Endothelial cell of umbilical vein (primary cell): ENCODE results near the gene CACNA1C.

ENCODE experiments used
- EZH2 ChIP-seq: IDR thresholded peaks from 2 replicates; pipeline ENCODE4 v1.6.1; 2012; ENCODE audit warnings: borderline replicate concordance, low read depth, mild to moderate bottlenecking, moderate library complexity, low read length, inconsistent platforms; ENCODE audit not compliant: severe bottlenecking
- JUN ChIP-seq: IDR thresholded peaks from 2 replicates; pipeline ENCODE4 v1.6.1; 2011; ENCODE audit warnings: borderline replicate concordance, low read depth; ENCODE audit not compliant: insufficient read length, insufficient read depth
- MAX ChIP-seq: IDR thresholded peaks from 2 replicates; pipeline ENCODE4 v1.6.1; 2011; ENCODE audit not compliant: insufficient read depth, insufficient read length
- MYC ChIP-seq: IDR thresholded peaks from one replicate; pipeline ENCODE4 v1.6.1; 2011; ENCODE audit warnings: mild to moderate bottlenecking, low read depth, low read length
- POLR2A ChIP-seq: IDR thresholded peaks from 2 replicates; pipeline ENCODE4 v1.6.1; 2012; ENCODE audit warnings: low read depth, mild to moderate bottlenecking, control low read depth, low read length
- POLR2AphosphoS5 ChIP-seq: IDR thresholded peaks from 2 replicates; pipeline ENCODE4 v1.6.1; 2012; ENCODE audit warnings: low read depth, mild to moderate bottlenecking, control low read depth, low read length, moderate library complexity; ENCODE audit not compliant: insufficient read depth
- TF ChIP-seq, protein P1 (sequence below), 2 donors: IDR thresholded peaks; 1 replicate in 1 of 2; 2 replicates in 1 of 2; pipeline ENCODE4 v1.5.1; 2011; ENCODE audit warnings: low read length in 2 of 2, mild to moderate bottlenecking in 2 of 2, moderate library complexity in 2 of 2, control low read depth in 1 of 2, inconsistent platforms in 1 of 2, low read depth in 1 of 2; ENCODE audit not compliant: insufficient read depth in 1 of 2; ENCODE audit errors: extremely low read depth in 1 of 2

DNA sequence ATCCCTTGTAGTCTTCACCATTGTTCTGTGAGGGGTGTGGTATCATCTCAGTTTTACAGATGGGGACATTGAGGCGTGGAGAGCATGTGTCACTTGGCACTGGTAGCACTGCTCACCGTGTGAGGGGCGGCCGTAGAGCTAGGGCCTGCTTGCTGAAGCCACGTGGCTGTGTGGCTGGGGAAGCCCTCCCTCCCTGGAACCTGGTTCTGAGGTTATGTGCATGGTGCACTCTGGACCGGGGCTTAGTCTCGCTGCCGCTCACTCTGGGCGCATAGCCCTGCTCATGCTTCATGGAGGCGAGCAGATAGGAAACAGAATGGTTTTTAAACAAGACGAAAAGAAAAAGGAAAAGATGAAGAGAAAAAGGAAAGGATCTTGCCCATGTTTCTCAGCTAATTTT is 46.1 kb downstream of the CACNA1C start:
- no peak for TF ChIP-seq MYC
- TF ChIP-seq, protein P1, sequence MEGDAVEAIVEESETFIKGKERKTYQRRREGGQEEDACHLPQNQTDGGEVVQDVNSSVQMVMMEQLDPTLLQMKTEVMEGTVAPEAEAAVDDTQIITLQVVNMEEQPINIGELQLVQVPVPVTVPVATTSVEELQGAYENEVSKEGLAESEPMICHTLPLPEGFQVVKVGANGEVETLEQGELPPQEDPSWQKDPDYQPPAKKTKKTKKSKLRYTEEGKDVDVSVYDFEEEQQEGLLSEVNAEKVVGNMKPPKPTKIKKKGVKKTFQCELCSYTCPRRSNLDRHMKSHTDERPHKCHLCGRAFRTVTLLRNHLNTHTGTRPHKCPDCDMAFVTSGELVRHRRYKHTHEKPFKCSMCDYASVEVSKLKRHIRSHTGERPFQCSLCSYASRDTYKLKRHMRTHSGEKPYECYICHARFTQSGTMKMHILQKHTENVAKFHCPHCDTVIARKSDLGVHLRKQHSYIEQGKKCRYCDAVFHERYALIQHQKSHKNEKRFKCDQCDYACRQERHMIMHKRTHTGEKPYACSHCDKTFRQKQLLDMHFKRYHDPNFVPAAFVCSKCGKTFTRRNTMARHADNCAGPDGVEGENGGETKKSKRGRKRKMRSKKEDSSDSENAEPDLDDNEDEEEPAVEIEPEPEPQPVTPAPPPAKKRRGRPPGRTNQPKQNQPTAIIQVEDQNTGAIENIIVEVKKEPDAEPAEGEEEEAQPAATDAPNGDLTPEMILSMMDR (IDR thresholded peaks at IDR 0.05; ENCODE audit: extremely low read depth in 1 of 2, insufficient read depth in 1 of 2, low read depth in 1 of 2, low read length in 2 of 2): no peak
- no peak for TF ChIP-seq POLR2A
- no peak for TF ChIP-seq EZH2
- no peak for TF ChIP-seq POLR2AphosphoS5
- TF ChIP-seq MAX: no peak
- TF ChIP-seq JUN: no peak
